NK-92 (cell line): Measurements from ENCODE around the gene ESRRB.

Experiments used
- DNase-seq: peaks from one replicate; lab custom pipeline; 2025; ENCODE audit not compliant: unreplicated experiment; lab: John Stamatoyannopoulos, UW

The ESRRB gene

GRCh38 chr14:76375947-76376404 is at the start of gene ESRRB:
Gene ESRRB, plus strand, starts transcription at chr14:76376137. Its CDS starts 265 bp downstream, at chr14:76376402.
- no peak for DNase-seq

DNA sequence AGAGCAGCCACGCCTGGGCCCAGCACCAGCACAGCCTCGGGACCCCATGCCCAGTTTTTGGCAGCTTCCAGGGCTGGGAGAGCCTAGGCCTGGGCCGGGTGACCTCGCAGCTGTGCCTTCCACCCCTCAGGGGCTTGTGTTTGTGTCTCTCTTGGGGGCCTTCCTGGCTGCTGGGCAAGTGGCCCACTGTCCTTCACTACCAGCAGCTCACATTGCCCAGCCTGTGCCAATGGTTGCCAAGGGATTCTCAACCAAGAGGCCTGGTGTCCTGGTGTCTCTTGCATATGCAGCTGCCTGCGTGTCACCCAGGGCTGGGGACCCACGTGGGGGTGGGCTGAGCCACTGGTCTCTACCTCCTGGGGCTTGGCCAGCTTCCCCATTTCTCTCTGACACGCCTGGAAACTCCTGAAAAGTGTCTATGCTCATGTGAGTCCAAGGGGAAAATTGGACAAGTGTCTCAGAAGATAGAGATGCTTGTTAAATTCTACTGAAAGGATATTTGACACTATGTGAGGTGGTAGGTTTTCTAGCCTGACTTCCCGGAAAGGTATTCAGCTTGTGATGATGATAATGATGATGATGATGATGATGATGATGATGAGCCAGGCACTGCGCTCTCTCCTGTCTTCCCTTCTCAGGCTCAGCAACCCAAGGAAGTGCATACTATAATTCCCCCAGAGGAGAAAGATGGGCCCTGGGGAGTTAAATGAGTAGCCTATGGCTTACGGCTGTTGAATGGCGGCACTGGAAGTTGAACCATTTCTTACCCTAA is 48.8 kb upstream of the ESRRB start:
- no peak for DNase-seq

- DNase-seq, result no peak
These were observed 47.3 kb upstream of the ESRRB start for GRCh38 chr14:76328457-76329137.

DNA sequence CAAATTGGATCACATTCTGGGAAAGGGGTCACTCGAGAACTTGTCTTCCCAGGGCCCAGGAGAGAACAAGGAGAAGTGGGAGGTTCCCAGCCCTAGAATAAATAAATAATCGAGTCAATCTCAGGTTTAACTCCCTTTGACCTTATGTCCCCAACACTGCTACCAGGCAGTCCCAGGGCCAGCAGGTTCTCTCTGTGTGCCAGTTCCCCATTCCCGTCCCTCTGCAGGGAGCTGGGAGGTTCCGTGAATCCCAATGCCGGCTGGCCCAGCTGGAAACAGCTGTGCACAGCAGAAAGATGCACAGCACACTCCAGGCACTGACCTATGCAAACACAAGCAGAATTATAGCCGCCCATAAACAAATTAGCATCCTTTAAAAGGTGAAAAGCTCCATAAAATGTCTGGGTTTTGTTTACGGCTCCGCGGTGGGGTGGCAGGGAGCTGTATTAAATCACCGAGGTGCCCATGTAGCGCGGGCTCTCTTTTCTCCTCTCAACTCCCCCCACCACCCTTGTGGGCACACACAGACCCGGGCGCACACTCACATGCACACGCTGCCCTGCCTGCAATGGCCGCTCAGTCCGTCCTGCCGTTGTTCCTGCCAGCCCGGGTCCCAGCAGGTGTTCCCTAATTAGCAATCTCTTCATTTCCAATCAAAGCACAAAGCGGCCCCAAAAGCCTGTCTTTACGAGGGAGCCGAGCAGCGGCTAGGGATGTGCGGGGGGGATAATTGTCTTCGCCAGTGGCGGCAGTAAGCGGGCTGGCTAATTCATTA is 46.6 kb upstream of the ESRRB start:
- DNase-seq, result no peak

DNA sequence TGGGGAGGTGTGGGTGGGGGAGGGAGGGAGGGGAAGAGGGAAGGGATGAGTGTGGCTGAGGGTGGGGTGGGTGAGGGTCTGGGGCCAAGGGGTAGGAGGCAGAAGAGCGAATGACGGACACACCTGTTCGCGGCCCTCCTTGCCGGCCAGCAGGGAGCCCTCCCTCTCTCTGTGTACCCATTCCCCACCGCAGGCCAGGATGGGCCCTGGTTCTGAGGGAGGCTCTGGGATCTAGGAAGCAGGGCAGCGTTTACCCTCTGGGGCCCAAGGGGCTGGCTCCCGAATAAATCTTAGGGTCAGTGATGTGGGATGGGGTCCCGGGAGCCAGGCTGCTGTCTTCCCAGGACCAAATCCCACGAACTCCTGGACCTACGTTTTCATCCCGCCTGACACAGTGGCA is 46.0 kb upstream of the ESRRB start:
- no peak for DNase-seq

- DNase-seq, result no peak
These were observed 45.3 kb upstream of the ESRRB start for GRCh38 chr14:76330411-76331327.

DNA sequence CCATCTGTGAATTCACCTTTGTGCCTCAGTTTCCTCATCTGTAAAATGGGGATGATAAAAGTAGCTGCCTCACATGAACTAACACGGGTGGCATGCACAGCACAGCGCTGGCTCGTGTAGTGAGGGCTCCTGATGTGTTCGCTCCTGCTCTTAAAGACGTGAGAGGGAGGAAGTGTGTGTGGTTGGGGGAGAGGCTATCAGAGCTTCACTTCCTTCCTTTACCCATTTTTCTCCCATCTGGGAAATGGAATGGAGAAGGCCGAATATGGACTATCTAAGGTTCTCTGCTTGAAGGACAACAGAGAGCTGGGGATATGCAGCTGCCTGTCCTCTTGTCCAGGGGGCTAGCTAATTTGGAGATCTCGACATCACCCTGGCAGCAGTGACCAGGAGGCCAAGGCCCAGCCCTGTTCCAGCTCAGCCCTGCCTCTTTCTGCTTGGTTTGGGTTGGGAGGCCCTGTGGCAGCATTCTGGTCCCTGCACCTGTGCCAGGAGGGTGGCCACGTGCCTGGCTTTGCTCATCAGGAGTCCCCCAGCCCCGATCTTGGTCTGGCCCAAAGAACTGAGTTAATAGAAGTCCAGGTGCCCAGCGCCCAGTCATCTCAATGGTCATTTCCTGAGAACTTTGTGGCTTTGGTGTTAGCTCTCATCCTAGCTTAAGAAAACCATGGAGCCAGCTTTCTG is 44.5 kb upstream of the ESRRB start:
- DNase-seq, result no peak

DNA sequence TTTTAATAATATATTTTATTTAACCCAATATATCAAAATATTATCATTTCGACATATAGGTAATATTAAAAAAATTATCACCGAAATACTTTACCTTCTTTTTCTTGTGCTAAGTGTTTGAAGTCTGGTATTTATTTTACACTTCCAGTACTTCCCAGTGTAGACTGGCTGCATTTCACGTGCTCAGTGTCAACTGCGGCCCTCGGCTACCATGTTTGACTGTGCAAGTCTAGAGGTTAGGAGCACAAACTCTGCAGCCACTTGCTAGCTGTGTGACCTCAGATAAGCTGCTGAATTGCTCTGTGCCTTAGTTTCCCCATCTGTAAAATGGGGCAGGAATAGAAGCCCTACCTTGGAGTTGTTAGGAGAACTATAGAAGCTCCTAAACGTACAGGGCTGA is 42.3 kb upstream of the ESRRB start:
- no peak for DNase-seq

GRCh38 chr14:76334316-76334715 is 41.6 kb upstream of the ESRRB start:
- DNase-seq, result no peak

GRCh38 chr14:76336876-76337275 is 39.1 kb upstream of the ESRRB start:
- no peak for DNase-seq

GRCh38 chr14:76337635-76338545 is 38.0 kb upstream of the ESRRB start:
- DNase-seq, result no peak

- DNase-seq, result no peak
These were observed 36.0 kb upstream of the ESRRB start for GRCh38 chr14:76339728-76340615.

DNA sequence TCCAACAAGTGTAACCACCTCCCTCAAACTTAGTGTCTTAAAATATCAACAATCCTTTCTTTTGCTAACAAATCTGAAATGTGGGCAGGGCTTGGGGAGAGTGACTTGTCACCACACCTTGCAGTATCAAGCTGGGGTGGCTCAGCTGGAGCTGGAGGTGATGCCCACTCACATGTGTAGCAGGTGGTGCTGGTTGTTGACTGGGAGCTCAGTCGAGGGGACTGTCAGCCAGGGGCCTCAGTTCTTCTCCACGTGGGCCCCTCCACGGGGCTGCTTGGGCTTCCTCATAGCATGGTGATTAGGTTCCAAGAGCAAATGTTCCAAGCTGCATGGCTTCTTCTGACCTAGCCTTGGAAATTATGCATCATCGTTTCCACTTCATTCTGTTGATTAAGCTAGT is 32.6 kb upstream of the ESRRB start:
- DNase-seq, result no peak

- no peak for DNase-seq
These were observed 29.4 kb upstream of the ESRRB start for GRCh38 chr14:76346391-76347160.

DNA sequence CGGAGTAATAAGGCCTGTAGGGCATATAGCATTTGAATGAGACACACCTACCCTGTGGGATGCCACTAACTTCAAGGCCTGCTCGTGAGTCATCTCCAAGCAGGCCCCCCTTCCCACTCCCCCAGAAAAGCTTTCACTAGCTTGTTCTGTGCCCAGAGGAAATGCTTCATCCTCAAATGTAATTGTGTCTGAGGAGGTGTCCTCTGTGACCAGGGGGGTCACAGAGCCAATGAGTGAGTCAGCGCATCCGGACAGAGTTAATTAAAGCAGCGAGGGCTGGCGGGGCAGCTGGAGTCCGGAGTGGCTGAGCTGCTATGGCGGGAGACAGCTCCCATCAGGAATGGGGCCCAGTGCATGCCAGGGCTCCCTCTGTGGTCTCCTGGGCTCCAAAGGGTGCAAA is 27.0 kb upstream of the ESRRB start:
- DNase-seq, result no peak

DNA sequence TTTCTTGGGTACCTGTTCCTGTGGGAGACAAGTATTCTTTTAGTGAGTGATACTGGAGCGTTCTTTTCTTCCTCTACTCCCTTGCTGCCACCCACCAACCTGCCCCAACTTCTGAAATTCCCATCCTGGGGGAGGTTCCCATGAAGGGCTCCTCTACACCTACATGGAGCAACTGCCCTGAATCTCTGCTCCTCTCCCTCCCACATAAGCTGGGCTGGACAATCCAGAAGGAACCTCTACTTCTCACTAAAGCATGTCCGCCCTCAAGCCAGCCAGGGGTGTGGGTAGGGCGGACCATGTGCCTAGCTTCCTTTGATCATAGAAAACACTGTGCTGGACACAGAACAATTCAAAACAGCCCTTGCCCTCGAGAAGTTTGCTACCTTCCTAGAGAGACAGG is 25.9 kb upstream of the ESRRB start:
- DNase-seq, result no peak

DNA sequence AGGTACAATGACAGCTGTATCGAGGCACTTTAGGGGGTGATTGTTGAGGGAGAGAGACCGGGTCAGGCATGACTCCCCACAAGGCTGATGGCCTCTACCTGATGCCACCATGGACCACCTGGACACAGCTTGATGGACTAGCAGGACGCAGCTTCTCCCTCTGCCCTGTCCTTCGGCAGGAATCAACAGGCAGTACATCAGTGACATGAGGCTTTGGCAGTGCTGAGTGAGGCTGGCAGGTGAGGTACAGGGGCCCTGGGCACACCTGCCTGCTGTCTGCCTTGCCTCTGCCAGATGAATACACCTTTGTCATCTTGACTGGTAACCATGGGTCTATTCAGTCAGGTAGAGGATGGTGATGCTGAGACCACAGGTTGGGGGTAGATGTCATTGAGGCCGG is 25.3 kb upstream of the ESRRB start:
- no peak for DNase-seq
